GM19324 (cell line): ENCODE data around the gene KRT36.

ENCODE experiments used
- ATAC-seq: cut with Tn5 transposase; IDR thresholded peaks from one replicate; pipeline ENCODE4 v1.9.1; 2021; ENCODE audit warnings: mild to moderate bottlenecking, moderate library complexity; ENCODE audit not compliant: unreplicated experiment, low FRiP score

KRT36 gene

DNA sequence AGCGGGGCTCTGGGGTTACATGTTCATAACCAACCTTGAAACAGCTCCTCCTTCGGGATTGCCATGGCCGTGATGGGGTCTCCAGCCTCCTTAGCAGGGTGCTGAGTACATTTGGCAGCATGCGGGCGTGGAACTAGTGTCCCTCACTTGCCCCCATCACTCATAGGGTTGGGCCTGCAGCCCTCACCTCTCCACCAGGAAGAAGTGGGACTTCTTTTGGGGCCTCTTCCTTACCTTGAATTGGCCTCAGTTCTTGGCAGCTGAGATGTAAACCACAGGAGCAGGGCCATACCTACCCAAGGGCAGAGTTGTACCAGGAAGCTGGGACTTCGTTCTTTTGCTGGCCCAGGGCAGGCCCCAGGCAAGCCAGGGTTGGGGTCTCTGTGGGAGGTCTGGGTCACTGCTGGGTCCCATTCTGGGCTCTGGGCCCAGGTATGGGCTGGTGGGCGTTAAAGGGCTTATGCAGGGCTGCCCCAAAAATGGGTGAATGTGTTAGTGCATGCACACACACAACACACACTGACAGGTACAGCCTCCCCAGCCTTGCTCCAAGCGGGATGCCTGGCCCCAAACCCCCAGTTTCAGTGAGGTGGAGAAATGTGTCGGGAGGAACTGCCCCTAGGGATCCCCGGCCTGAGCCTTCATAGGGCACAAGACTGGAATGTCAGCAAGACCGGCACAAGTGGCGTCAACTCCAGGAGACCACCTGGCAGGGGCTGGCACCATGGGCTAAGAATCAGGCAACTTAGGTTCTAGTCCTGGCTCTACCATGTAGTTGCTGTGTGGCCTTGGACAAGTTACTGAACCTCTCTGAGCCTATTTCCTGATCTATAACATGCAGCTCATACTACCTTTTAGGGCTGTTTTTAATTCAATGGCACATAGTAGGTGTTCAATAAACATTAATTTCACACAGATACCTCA, 32.9 kb upstream of the KRT36 start:
- ATAC-seq: no peak

DNA sequence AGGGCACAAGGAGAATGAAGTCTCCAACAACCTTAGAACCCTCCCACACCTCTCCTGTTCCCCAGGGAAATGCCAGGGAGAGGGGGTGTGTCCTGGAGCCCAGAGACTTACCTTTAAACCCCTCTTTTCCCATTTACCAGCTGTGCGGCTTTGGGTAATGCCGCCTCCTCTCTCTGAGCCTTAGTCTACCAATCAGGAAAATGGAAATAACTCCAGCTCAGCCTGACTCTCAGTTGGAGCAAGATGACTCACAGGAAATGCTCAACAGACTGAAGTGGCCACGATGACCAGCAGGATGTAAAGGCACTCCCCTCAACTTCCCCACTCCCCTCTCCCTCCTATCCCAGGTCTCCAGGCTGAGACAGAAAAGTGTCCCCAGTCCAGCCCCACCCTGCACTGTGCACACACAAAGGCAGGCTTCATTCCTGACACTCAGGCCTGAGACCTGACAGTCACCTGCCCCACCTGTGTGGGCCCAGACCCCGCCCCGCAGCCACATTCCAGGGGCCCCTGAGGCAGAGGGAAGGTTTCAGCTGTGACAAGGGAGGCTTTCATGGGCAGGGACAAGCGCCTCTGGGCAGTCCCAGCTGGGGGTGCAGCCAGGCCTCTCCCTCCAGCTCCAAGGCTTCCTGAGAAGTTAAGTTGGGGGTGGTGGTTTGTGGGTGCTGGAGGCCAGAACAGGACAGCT, 32.0 kb upstream of the KRT36 start:
- ATAC-seq: no peak

DNA sequence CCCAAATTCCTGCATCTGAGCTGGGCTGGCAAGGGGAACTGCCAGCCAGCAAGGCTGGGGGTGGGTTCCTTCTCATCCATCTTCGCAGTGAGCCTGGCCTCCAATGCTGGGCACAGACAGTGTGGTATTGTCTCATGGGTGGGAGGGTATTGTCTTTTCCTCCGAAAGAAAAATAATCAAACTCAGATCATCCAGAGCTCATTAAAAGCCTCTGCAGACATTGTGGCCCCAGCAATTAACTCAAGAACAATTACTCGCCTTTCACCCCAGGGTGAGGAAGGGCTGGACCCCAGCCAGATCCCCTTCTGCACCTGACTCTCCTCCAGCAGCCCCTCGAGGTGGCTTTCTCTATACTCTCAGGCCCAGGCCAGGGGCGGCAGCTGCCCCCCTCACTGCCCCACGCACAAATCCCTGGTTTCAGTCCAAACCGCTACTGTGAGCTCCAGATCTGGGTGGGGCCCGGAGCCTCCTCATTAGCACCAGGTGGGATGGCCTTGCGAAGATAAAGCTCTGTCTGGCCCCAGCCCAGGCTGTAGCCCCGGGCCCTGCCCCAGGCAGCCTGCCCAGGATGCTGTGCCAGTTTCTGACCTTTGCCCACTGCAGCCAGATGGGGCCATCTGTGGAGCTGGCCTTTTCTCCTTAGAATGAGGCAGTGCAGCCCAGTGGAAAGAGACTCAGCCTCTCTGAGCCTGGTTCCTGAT, 31.3 kb upstream of the KRT36 start:
- ATAC-seq: no peak

DNA sequence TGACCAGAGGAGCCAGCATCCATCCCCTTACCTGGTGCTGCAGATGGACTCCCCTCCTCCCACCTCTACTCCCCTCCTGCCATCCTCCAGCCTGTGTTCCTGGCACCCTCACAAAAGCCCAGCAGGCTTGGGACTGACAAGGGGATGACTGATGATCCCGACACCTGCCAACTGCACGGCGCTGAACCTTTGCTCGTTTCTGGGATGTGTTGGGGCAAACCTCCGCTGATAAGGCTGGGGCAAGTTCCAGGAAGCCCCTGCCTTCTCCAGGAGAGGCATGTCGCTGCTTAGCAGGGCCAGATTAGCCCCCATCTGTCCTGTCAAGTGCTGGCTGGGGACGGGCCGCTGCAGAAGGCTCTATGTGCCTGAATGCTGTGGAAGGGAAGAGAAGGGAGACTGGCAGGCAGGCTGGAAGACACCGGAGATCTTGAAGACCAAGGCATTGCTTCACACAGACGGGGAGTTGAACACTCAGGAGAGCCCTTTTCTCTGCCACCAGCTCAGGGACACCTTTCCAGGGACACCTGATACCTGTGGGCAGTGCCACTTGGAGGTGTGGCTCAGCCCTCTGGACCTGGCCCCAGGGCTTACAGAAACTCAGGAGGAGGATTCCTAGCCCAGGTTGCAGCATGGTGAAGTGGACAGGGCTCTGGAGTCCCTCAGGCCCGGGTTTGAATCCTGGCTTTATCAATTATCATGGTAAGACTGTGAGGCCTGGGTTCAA, 30.0 kb upstream of the KRT36 start:
- ATAC-seq: no peak

DNA sequence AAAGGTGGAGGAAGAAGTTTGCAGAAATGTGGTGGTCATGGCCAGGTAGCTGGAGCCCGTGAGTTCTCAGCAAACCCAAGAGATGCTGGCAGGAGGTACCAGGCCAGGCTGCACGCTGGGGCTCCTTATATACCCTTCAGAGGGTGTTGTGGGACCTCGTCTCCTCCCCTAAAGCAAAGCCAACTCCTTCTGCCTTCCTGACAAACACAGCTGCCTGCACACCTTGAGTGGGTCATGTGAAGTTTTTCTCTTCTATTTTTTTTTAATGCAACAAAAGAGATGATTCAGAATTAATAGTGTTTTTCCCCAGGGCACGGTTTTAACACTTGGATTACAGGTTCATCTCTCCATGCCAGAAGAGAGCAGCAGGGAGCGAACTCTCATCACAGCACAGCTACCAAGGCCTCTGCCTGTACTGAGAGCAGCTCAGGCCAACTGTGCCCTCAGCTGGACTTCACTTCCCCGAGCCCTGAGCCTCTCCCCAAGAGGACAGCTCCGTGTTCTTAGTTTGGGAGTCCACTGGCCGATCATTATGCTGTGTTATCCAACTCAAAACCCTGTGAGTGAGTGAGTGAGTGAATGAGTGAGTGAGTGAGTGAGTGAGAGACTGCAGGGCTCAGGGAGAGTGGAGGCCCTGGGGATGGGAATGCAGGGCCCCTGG, 29.2 kb upstream of the KRT36 start, which contains the start of gene KRT15:
Gene KRT15 (minus strand): TSS at position 102 of the 661 bp plus-strand sequence. CDS start 63 bp downstream, at position 39.
- ATAC-seq: no peak

DNA sequence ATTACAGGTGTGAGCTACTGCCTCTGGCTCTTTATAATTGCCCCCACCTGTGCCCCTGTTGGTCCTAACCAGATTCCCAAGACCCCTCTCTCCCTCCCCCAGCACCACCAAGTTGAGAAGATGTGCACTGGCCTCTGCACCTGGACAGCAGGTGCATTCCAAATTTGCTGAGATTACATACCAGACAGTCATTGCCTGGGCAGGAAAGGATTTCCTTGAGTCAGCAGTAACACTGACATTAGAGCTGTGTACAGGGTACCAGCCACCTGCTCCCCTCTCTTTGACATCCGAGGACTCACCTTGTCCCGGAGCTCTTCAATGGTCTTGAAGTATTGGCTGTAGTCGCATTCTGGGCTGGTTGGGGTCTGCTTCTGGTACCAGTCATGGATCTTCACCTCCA, 28.3 kb upstream of the KRT36 start:
- ATAC-seq: no peak

DNA sequence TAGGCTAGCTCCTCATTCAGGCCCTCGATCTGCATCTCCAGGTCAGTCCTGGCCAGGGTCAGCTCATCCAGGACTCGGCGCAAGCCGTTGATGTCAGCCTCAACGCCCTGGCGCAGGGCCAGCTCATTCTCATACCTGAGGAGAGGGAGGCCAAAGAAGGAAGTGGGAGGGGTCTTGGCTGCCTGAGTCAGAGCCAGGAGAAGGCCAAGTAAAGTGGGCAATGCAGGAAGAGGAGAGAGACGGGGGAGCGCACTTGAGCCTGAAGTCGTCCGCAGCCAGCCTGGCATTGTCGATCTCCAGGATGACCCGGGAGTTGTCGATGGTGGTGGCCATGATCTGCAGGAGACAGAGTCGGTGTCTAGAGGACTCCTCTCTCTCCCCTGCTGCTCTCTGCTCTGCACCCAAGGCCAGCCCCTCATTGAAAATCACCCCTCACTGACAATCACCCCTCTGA, 27.1 kb upstream of the KRT36 start:
- no peak for ATAC-seq

DNA sequence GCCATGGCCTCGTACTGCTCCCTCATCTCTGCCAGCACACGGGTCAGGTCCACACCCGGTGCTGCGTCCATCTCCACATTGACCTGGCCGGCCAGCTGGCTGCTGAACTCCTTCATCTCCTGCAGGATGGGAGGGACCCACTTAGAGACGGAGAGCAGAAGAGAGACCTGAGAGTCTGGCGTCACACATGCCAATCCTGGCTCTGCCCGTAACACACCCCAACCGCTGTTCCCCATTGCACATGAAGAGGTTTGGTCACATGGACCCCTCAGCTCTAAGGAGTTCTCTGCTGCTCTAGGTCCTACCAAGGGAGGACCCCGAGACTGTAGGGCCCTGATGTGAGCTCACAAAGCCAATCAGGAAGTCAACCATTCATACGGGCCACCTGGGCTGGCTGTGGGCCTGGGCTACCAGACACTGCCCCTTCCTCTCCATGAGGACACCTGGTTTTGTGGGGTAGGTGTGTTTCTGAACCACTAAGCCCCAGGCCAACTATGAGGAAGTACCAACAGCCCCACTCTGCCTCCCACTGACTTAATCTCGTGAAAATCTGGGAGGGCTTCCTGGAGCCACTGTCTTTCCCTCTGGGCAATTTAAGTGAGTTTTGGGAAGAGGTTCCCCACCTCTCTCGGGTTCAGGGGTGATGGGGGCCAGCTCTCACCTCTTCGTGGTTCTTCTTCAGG, 26.6 kb upstream of the KRT36 start:
- ATAC-seq: no peak

DNA sequence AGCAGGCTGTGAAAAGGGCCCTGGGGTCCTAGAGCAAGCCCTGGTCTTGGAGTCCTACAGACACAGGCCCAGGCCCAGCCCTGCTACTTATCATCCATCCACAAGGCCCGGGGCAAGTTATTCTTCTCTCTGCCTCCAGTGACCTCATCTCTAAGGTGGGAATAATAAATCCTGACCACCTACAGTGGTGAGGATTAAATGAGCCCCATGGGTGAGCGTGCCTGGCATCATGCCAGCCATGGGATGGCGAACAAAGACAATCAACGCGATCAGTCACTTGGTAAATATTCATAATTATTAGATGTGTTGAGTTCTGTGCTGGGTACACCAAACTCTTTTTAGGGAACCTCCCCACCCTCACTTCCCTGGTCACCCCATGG, 23.4 kb upstream of the KRT36 start:
- ATAC-seq: no peak

DNA sequence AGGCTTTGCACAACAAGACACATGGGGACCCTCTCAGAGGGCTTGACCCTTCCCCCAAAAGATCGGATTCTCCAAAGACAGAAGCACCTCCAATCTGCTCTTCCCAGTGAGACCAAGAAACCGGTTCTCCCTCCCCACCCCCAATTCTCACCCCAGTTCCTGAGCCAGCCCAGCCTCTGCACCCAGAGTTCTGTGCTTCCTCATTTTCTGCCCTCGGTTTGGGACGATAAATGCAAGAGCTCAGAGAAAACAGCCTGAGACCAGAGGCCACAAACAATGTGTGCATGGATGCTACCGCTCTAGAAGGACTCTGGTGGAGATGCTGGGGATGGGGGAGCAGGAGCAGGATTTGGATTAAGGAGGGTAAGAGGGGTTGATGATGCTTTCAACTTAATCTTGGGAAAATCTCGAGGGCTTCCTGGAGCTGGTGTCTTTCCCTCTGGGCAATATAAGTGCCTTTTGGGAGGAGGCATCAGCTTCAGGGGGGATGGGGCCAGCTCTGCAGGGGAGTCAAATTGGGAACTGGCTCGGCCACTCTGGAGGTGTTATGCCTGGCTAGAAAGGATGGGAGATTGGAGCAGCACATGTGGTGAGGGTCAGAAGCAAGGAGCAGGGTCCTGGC, 22.9 kb upstream of the KRT36 start:
- no peak for ATAC-seq

DNA sequence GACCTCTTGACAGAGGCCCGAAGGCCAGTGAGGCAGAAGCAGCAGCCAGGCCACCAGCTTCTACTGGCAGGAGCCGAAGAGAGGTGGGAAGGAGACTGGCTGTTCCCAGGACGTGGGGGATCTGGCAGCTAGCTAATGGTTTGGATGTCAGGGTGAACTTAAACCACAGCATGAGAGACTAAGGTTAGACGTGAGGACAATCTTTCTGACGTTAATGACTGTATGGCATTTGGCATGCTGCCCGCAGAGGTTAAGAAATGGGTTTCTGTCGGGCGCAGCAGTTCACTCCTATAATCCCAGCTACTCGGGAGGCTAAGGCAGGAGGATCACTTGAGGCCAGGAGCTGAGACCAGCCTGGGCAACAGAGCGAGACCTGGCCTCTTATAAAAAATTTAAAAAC, 22.0 kb upstream of the KRT36 start:
- no peak for ATAC-seq

DNA sequence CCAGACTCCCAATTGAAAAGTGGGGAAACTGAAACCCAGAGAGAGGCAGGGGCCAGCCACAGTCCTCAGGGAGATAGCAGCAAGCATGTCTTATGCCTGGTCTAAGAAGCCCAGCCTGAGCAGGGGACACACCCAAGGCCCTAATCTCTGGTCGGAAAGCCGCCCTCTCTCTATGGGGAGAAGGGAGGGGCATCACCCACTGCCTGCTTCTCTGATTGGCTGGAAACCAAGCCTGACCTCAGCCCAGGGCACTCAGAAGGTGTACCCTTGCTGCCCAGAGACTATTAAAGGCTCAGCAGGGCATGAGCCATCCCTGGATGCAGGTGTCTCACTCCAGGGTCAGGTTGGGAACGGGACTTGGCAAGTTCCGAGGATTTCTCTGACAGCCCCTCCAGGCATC, 21.4 kb upstream of the KRT36 start:
- no peak for ATAC-seq

DNA sequence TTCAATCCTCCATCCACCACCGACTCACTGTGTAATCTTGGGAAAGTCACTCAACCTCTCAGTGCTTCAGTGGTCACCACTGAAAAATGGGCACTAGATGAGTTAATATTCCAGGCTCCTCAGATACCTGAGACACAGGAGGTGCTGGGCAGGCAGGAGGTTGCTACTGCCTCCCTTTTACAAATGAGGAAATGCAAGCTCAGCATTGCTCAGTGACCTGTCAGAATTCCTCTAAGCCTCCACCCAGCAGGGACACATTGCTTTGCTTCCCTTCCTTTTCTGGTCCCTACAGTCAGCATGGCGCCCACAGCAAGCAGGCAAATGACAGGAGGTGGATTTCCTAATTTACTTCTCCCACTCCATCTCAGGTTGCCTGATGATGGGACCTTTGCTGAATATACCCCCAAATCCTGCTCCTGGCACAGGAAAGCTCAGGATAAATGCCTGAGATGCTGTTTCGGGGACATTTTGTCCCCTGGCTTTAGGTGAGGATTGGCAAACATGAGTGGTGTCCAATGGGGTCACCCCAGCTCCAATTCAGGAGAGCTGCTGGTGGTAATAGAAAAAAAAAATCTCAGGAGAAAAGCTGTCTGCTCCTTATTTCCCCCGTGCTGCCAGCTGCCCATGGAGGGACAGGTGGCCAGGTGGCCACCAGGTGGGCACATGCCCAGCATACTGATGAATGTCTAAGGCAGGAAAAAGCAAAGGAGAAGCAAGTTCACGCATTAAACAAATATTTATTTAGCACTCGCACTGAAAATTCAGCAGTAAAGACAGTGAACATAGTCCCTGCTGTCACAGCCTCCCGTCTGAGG, 20.7 kb upstream of the KRT36 start:
- no peak for ATAC-seq

DNA sequence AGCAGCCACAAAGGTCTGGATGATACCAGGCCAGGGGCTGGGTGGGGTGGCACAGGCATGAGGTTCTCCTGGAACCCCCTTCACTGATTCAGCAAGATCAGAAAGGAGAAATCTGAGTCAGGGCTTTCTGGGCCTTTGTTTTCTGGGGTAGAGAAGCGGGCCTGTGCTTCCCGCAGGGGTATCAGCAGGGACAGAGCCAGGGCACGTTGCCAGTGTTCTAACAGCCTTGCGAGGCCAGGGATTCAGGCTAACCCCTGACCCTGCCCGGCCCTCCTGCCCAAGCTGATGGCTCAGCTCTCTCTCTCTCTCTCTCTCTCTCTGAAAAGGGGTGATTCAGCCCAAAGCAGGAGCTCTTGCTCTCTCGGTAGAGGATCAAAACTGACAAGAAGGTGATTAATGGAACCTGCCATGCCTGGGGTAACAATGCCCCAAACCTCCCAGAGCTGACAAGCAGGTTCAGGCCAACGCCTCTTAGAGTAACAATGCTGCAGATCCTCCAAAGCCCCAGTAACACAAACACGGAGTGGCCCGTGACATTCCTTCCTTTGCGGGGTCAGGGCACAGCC, 17.7 kb upstream of the KRT36 start:
- no peak for ATAC-seq

DNA sequence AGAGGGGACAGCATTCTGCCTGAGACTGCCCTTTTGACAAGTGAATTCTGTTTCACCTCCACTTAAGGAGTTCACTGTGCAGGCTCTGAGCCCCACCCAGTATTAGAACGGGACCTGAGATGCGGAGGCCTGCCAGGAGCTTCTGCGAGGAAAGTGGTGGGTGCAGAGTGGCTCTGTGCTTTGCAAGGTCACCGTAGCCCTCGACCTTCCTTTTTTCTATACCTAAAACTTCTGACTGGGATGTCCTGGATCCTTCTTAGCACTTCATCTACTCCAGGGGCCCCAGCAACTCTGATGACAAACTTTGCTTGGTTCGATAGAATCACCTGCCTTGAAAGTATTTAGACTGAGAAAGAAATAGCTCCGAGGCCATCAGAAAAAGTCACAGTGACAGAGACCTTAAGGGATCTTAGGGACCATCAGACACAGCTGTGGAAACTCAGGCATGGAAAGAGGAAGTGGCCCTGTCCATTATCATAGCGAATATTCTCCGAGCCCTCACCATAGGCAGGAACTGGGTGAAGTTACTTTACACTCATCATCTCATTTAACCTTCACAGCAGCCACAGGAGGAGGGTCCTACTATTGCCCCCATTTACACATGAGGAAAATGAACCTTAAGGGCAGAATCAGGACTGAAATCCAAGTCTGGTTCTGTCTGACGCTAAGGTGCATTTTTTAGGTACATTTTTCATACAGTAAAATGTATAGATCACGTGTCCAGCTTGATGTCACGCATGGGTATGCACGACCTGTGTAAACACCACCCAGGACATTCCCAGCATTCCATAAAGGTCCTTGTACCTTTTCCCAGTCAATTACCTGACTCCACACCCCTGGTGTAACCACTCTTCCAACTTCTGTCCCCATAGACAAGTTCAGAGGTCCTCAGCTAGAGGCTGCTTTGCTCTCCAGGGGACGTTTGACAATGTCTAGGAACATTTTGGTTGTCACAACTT, 16.4 kb upstream of the KRT36 start:
- no peak for ATAC-seq

DNA sequence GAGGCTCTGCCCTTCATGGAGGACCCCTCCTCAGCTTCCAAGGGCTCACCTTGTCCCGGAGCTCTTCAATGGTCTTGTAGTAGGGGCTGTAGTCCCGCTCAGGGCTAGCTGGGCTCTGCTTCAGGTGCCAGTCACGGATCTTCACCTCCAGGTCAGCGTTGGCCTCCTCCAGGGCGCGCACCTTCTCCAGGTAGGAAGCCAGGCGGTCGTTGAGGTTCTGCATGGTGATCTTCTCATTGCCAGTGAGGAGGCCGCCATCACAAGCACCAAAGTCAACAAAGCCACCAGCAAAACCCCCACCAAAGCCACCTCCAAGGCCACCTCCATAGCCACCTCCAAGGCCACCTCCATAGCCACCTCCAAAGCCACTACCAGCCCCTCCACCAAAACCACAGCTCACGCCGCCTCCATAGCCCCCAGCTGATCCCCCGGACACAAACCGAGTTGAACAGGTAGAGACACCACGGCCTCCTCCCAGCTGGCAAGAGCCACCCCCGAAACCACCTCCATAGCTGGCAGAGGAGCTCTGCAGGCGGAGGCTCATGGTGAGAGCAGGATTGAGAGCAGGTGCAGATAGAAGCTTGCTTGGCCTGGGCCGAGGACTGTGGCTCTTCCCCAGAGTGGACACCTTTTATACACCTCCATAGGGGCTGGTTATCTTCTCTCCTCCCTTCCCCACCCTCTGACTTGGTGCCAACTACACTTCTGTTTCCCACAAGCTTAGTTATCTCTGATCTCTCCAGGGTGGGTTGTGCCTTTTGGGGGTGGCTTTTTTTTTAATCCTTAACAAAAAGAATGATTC, 15.5 kb upstream of the KRT36 start, which contains the start of gene KRT13:
Gene KRT13 (minus strand): TSS at position 606 of the 802 bp plus-strand sequence. CDS start 62 bp downstream, at position 544.
- ATAC-seq: no peak
